Epithelial cell of prostate (primary cell): ENCODE measurements around the gene ABLIM3.

ENCODE experiments used
- DNase-seq: peaks from one replicate; pipeline ENCODE4 v3.0.0-alpha.2; 2011; ENCODE audit warnings: low read depth, low spot score
- H3K27ac ChIP-seq: fragments of 450-650 bp; 2 replicates; pipeline ENCODE4 v1.5.1; 2017; ENCODE audit warnings: mild to moderate bottlenecking

The ABLIM3 gene

DNA sequence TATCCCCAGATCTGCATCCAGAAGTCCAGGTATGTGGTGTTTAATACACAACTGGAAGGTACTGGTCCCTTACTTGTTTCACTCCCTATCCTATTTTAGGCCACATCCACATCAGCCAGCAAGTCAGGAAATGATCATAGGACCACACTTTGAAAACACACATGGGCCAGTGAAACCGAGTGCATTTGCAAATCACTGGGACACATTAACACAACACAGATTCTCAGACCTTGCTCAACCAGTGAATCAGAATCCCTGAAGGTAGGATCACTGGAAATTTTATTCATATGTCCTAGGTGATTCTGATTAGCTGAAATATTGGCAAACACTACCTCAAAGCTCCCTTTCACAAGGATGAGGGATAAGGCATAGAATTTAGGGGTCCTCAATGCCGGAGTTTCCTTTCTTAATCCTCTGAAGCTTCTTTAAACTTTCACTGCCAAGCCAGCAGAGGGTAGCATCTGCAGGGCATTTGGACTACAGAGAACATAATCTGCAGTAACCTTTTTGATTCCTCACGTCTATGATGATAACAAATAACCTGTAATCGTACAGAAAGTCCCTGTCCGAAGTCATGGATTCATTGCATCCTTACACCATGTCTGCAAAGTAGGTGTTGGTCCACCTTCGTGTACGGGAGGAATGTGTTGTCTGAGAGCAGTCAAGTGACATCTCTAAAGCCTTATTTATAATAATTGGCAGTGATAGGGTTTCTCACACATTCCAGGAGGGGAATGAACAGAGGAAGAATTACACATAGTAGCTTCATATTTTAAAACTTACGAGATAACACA is 11.0 kb upstream of the ABLIM3 start:
- no peak for DNase-seq
- H3K27ac ChIP-seq = peak overlapping the region; percentile 84

GRCh38 chr5:149132474-149132873 is 8.8 kb upstream of the ABLIM3 start:
- no peak for DNase-seq
- H3K27ac ChIP-seq = no peak overlapping the region

- no peak for DNase-seq
- H3K27ac ChIP-seq = peak overlapping the region; percentile 97
Observed at GRCh38 chr5:149133795-149134777, 7.2 kb upstream of the ABLIM3 start.

GRCh38 chr5:149134778-149135500 is 6.4 kb upstream of the ABLIM3 start:
- peak overlapping the region; percentile 97 for H3K27ac ChIP-seq
- no peak for DNase-seq

GRCh38 chr5:149135536-149136201 is 5.6 kb upstream of the ABLIM3 start:
- no peak for DNase-seq
- H3K27ac ChIP-seq = peak overlapping the region; percentile 97

- no peak for DNase-seq
- H3K27ac ChIP-seq = no peak overlapping the region
Observed at GRCh38 chr5:149138182-149138923, 2.9 kb upstream of the ABLIM3 start.

DNA sequence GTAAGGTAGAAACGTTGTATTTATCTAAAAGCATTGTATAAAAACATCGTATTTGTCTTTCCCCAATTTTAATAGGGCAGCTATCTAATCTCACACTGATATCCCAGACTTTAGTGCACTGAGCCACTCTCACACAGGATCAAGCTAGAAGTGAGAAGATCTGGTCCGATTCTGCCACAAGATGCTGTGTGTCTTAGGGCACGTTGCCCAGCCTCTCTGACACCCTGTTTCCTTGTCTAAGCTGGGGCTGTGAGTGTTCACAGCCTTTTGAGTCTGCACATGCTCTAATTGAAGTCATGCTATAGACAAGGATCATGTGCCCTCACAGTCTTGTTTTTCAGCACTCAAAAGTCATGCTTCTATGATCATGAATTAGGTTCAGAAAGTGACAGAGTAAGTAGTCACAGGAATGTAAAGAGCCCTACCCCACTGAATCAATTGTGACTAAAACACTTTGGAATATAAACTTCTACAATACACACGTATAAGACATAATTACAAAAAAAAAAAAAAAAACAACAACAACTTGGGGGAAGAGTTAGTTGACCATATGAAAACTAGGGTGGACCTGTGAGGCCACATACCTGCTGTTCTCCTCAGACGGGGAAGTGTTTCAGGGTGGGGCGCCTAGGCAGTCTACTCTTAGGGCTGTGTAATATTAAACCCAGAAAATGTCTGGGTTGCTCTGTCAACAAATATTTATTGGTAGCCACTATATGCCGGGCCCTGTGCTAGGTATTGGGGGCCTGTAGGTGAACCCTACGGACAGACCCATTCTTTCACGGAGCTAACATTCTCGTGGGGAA is 893 bp upstream of the ABLIM3 start:
- H3K27ac ChIP-seq = peak overlapping the region; percentile 99
- DNase-seq = no peak

- DNase-seq = no peak
- peak overlapping the region; percentile 99 for H3K27ac ChIP-seq
Observed at GRCh38 chr5:149141957-149142851, 911 bp downstream of the ABLIM3 start.

DNA sequence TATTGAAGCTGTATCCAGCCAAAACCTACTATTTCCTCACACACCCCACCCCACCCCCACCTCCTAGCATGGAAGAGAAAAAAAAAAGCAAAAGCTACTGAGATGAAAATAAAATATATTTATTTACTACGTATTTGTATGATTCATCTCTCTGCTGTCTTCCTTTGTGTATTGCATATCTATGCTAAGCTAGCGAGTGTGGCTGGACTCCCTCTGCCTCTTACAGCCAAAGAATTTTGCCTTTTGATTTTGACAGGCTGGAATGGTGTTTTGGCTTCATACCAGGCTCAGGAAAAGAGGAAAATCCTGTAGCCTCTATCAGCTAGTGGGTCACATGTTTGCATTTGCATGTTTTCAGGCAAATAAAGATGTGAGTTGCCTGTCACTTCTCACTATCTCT is 2.2 kb downstream of the ABLIM3 start:
- DNase-seq = no peak
- H3K27ac ChIP-seq = peak overlapping the region; percentile 99

DNA sequence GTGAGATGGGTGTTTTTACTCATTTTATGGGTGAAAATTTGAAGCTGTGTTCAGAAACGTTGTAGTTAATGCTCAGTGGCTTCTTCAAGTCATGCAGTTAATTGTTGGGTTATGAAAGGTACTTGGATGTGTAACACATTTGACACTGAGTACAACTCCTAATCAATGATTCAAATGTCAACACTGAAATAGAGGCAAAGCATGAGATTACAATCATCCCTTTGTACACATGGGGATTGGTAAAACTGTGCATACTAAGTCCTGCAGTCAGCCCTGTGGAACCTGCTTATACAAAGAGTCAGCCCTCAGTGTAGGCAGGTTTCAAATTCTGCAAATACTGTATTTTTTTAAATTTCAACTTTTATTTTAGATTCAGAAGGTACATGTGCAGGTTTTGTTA is 3.3 kb downstream of the ABLIM3 start:
- H3K27ac ChIP-seq = no peak overlapping the region
- no peak for DNase-seq

- no peak overlapping the region for H3K27ac ChIP-seq
- no peak for DNase-seq
Observed at GRCh38 chr5:149145138-149145537, 3.8 kb downstream of the ABLIM3 start.

- no peak for DNase-seq
- no peak overlapping the region for H3K27ac ChIP-seq
Observed at GRCh38 chr5:149147676-149148075, 6.4 kb downstream of the ABLIM3 start.

- DNase-seq = no peak
- no peak overlapping the region for H3K27ac ChIP-seq
Observed at GRCh38 chr5:149149942-149150341, 8.6 kb downstream of the ABLIM3 start.

DNA sequence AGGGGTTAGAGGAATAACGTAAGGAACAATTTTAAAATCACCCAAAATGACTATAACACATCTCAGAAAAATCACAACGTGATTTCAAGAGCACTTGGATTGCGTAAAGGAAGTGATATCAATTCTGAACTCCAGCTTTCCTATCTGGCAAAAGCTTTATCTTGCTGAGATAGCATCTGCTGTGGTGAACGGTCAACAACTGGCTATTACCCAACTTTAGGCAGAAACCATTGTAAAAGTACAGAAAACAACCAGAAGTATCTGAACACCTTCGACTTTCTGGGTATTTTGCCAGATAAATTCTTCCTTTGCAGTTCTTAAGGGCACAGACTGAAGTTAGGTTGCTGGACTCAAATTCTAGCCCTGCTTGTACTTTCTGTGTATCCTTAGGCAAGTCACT is 9.2 kb downstream of the ABLIM3 start:
- H3K27ac ChIP-seq = no peak overlapping the region
- DNase-seq = no peak

GRCh38 chr5:149151717-149152116 is 10.4 kb downstream of the ABLIM3 start:
- H3K27ac ChIP-seq = peak overlapping the region; percentile 35
- no peak for DNase-seq

DNA sequence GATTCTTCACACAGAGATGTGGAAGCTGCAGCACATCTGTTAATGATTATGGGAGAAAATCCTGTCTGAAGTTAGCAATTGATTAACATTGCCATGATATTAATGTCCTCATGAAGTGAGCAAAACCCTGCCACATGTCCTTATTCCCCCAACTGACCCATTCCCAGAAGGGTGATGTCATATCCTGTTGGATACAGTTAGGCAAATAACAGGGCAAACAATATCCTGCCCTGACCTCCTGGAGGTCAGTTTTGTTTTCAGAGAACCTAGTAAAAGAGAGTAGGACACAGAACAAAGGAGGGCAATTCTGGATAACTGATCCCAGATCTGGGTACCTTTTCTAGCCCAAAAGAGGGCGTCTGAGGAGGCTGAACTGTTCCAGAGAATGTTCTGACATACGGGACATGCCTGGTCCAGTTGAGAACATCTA is 11.0 kb downstream of the ABLIM3 start:
- H3K27ac ChIP-seq = peak overlapping the region; percentile 35

DNA sequence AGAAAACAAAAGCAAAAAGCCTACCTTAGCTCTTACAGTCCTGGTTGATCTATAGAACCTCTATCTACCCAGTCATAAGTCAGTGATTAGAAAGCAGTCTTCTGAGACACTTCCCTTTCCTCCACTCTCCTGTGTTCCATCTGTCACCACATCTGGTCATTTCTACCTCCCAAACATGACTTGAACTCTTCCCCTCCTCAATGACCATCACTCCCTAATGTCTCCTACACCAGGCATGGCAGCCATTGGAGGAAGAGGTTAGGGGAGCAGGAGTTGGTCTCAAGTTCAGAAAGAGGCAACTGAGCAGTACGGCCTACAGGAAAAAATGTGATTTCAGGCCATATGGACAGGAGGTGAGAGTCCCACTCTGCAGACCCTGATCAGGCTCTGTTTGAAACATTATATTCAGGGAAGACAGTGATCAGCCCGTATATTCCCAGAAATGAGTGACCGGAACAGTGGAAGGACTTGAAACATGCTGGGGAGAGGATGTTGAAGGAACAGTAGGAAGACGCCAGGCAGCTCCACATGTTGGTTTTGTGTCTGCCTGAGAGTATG is 12.0 kb downstream of the ABLIM3 start:
- no peak for DNase-seq
- peak overlapping the region; percentile 14 for H3K27ac ChIP-seq

More for the DNA sequence above, 11.0 kb downstream of the ABLIM3 start:
- DNase-seq = no peak
